Loucy (cell line): Measurements from ENCODE around the gene RING1.

Experiments
- EZH2phosphoT487 ChIP-seq: fragments of 200-600 bp; IDR thresholded peaks from 2 replicates; pipeline ENCODE4 v1.6.1; 2018; ENCODE audit warnings: antibody characterized with exemption, mild to moderate bottlenecking, moderate library complexity, borderline replicate concordance
- TF ChIP-seq, protein P1 (sequence below): fragments of 200-600 bp; sonication (generic); conservative IDR thresholded peaks from 2 replicates; pipeline ENCODE4 v1.5.1; 2014; ENCODE audit warnings: mild to moderate bottlenecking, antibody characterized with exemption, low read length

DNA sequence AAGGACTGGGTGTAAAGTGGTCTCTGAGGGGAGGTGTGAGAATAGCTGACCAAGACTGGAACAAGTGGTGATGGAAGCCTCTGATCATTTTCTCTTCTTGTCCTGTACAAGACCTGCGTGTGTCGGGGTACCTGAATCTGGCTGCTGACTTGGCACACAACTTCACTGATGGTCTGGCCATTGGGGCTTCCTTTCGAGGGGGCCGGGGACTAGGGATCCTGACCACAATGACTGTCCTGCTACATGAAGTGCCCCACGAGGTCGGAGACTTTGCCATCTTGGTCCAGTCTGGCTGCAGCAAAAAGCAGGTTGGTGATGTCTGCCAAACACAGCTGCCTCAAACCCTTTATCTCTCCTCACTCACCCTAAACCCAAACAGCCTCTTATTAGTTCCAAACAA lies 5.5 kb upstream of the RING1 start:
- TF ChIP-seq, protein P1, sequence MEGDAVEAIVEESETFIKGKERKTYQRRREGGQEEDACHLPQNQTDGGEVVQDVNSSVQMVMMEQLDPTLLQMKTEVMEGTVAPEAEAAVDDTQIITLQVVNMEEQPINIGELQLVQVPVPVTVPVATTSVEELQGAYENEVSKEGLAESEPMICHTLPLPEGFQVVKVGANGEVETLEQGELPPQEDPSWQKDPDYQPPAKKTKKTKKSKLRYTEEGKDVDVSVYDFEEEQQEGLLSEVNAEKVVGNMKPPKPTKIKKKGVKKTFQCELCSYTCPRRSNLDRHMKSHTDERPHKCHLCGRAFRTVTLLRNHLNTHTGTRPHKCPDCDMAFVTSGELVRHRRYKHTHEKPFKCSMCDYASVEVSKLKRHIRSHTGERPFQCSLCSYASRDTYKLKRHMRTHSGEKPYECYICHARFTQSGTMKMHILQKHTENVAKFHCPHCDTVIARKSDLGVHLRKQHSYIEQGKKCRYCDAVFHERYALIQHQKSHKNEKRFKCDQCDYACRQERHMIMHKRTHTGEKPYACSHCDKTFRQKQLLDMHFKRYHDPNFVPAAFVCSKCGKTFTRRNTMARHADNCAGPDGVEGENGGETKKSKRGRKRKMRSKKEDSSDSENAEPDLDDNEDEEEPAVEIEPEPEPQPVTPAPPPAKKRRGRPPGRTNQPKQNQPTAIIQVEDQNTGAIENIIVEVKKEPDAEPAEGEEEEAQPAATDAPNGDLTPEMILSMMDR = no peak
- TF ChIP-seq EZH2phosphoT487 = no peak
